Measurements from ENCODE around the gene C20orf141.
A peak's percentile ranks its signal among the peaks of the same experiment; 100 is the strongest.
"Not testable (repeated sequence)": the region's sequence is repeated elsewhere in the genome, so short reads cannot be mapped to it uniquely, and the experiment has no call there.

The C20orf141 gene, protein sequence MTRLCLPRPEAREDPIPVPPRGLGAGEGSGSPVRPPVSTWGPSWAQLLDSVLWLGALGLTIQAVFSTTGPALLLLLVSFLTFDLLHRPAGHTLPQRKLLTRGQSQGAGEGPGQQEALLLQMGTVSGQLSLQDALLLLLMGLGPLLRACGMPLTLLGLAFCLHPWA

GRCh38 chr20:2814587-2815051 lies at the start of gene C20orf141:
TSS of gene C20orf141 (plus strand) at chr20:2814987. CDS start at chr20:2815185, 198 bp downstream.
- DNase-seq: no peak

DNA sequence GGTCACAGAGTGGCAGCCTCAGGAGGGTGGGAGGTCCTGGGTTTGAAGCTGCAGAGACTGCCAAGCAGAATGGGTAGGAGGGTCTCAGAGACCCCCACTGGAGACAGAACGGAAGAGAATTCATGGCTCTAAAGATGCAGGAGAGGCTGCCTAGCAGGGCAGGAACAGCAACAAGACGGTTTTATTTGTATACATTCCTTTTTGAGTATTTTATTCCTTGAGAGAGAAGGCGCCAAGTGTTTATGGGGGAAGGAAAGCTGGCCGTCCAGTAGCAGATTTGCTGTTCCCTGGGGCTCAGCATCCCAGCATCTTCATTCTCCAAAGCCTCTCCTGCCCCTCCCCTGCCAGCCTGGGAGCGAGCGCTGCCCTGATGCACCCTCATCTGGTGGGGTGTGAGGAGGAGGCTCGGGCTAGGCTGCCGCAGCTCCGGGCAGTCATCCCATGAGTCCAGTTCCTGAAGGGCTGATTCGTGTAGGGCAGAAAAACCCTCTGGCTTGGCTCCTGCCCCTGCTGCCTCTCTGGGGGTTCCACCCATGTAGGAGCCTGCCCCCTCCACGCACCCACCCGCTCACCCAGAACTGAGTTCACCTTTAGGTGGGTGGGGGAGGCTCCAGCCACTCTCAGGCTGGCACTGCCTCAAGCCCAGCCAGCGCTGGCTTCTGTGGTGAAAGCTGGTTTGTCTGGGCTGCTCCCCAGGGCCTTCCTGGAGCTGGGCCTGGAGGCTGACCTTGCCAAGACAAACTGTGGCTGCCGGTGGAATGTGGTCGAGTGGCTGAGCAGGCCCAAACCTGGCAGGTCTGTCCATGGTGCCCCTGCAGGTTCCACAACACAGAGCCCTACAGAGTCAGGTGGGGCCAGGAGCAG lies 46.8 kb upstream of the C20orf141 start:
- DNase-seq: peak; percentile 75

- DNase-seq: no peak
These were observed 46.2 kb upstream of the C20orf141 start for GRCh38 chr20:2768632-2769015.

DNA sequence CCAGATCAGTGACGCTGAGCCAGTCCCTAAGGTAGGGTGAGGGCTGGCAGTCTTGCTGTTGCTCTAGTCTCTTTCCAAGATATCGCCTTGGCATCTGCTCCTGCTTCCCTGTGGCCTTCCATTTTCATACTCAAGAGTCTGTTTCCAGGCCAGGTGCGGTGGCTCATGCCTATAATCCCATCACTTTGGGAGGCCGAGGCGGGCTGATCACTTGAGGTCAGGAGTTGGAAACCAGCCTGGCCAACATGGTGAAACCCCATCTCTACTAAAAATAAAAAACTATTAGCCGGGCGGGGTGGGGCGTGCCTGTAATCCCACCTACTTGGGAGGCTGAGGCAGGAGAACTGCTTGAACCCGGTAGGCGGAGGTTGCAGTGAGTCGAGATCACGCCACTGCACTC lies 44.7 kb upstream of the C20orf141 start:
- not testable (repeated sequence) for DNase-seq

DNA sequence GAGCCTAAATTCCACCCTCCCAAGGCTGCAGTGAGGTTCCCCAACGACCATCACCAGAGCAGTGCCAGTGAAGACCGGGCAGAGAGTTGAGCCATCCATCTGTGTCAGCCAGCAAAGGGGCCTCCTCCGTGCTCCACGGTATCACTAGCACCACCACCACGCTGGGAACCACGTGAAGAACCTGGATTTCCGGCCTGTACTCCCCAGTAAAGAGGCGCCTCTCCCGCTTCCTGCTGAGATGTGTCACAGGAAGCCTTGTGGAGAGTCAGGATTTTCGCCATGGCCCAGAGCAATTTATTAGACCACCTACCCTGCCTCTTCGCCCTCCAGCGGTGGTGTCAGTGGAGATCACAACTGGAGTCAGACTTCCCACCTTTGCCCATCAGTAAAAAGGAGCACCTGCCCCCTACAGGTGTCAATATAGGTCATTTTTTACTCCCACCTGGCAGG lies 43.1 kb upstream of the C20orf141 start:
- no peak for DNase-seq

DNA sequence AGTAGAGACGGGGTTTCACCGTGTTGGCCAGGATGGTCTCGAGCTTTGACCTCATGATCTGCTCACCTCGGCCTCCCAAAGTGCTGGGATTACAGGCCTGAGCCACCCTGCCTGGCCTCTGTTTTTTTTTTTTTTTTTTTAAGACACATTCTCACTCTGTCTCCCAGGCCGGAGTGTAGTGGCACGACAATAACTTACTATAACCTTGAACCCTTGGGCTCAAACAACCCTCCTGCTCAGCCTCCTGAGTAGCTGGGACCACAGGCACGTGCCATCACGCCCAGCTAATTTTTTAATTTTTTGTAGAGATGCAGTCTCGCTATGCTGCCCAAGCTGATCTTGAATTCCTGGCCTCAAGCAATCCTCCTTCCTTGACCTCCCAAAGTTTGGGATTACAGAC lies 41.0 kb upstream of the C20orf141 start:
- no peak for DNase-seq

GRCh38 chr20:2775139-2775538 lies 39.6 kb upstream of the C20orf141 start:
- DNase-seq: no peak

GRCh38 chr20:2778602-2779321 lies 36.0 kb upstream of the C20orf141 start:
- DNase-seq: no peak

DNA sequence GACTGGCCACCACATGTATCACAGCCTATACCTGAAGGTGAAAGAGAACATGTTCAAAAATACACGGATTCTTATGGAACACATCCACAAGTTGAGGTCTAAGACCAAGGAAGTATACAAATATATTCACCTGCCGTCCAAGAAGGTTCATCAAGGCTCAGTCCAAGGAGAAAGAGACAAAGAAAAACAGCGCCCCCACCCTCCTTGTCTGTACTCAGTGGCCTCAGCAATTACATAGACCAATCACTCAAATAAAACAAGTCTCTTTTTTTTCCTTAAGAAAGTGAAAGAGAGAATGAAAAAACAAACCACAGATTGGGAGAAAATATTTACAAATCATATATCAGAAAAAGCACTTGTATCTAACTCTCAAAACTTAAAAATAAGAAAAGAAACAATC lies 33.8 kb upstream of the C20orf141 start:
- DNase-seq: no peak

GRCh38 chr20:2783908-2784566 lies 30.8 kb upstream of the C20orf141 start:
- DNase-seq: no peak

DNA sequence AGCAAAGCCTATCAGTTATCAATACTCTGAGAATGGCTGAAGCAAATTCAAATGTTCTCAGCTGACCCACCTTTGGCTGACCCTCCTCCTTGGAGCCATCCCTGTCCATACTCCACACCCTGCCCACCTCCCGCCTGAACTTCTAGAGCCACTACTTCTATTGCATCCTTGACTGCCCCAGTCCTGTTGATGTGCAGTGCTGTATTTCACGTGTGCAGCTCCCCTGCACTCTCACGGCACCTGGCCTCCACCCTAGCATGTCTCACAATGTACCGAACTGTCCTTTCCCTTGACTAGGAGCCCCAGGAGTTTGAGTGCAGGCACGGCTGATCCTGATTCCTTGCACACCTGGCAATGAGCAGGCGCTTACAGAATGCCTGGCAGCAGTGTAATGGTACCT lies 21.3 kb upstream of the C20orf141 start:
- DNase-seq: no peak

DNA sequence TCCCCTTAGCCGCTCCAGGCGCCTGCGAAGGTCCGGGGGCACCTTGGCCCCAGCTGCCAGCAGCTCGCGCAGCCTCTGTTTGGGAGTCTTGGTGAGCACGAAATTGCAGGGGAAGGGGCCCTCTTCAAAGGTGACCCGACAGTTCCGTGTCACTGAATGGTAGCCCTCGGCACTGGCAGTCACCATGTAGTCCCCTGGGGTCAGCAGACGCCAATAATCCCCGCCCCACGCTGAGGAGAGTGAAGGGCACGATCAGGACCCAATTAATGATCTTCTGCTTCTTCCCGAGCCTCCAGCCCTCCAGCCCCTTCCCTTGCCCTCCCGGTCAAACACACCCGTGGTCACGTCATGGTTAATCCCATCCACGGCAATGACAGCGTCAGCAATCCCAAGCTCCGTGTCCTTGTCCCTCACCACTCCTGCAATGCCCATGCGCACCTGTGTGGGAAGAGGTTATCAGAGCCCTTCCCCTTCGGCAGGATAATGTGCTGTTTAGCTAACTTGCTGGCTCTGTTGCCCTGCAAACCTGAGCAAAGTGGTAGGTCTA lies 20.5 kb upstream of the C20orf141 start:
- no peak for DNase-seq

DNA sequence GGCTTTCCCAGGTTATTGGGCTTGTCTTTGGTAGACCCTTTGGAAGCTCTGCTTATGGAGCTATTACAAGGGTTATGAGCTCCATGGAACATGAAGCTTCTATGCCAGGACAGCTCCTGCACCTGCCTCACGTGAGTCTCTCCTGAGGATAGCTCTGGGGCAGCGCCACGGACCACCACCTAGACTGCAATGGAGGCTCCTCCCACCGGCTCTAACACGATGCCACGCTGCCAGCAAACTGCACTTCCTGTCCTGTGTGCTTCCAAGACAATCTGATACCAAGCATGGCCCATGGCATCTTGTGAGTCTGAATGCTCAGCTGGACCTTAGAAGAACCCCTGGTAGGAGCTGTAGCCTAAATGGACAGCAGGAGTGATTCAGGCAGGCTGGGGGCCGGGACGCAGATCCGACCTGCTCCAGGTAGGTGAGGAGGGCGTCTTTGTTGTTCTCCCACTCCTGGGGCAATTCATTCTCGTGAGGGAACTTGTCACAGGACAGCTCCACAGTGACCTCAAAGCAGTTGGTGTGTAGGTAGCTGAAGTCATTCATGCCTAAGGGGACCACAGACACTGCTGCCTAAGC lies 19.8 kb upstream of the C20orf141 start:
- no peak for DNase-seq

DNA sequence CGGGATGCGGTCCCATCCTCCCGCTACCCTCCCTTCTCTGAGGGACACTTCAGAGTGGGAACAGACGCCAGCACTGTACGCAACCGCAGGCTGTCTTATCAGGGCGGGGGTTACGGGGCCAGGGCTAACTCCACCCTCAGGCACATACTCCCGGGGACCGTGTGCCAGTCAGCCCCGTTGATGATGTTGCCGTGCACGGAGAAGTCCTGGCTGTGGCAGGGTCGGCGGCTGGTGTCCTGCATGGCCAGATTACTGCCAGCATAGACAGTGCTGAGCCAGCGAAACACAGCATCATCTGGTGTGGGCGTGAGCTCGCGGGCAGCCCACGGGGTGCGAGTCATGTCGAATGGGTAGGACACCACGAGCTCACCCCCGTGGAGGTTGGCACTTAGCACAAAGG lies 19.3 kb upstream of the C20orf141 start:
- DNase-seq: no peak

DNA sequence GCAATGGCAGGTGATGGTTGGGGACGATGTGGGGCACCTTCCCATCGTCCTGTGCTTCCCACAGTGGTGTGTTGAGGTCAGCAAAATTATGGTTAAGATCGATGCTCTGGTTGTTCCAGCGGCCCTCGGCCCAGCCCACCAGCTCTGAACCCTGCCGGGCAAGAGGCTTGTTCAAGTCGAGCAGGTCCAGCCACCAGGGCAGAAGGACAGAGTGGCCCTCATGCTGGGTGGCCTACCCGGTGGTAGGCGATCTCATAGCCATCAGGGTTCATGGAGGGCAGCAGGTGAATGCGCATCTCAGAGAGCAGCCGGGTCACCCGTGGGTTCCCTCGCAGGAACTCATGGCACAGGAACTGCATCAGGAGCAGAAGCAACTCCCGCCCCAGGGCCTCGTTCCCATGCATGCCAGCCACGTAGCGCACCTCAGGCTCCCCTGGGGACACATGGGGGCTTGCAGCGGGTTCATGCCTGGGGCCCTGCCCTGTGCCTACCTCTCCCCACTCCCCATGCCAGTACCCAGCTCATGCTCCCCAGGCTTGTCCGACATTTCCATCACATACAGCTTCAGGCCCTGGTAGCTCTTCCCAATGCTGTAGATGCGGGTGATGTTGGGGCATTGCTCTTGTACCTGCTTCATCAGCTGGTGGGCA lies 18.7 kb upstream of the C20orf141 start:
- DNase-seq: no peak

GRCh38 chr20:2797136-2797983 lies 17.4 kb upstream of the C20orf141 start:
- DNase-seq: no peak

- DNase-seq: no peak
These were observed 16.5 kb upstream of the C20orf141 start for GRCh38 chr20:2798095-2798805.

DNA sequence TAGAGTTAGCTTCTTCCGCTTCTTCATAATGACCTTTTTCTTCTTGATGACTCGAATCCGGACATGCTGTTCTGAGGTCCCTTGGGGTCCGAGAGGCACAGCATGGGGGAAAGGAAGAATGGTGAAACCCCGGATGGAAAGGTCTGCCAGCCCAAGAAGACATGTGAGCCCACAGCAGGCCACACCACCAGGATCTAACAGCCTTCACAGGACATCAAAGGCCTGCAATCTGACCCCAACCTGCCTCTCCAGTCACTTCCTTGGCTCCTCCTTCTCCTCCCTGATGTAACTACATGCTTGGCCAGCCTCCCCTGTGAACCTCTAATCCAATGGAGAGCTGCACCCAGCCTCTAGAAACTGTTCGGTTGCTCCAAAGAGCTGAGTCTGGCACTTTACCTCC lies 16.0 kb upstream of the C20orf141 start:
- no peak for DNase-seq

DNA sequence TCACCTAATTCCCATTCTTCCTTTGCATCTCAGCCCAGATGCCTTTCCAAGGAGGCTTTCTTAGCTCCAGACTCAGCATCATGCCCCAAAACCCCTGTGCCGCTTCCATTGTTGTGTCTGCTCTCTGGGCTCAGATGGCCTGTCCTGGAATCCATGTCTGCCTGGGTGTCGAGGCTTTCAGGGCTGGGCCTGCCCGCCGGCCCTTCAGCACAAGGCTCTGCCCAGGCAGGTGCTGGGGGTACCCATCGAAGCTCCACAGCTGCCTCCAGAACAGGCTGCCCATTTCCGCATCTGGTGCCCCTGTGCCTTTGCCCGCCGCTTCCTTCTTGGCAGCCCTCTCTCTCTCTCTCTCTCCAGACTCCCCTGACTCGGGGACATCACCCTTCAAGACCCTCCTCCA lies 15.5 kb upstream of the C20orf141 start:
- DNase-seq: no peak
